DOHH2 (cell line): ENCODE data around the gene FRY.

Source experiments
- CTCF ChIP-seq: fragments of 200-600 bp; sonication (generic); IDR thresholded peaks from one replicate; pipeline ENCODE4 v1.5.1; 2014; ENCODE audit warnings: antibody characterized with exemption, mild to moderate bottlenecking, low read depth, low read length; ENCODE audit not compliant: poor library complexity, severe bottlenecking
- EZH2phosphoT487 ChIP-seq: fragments of 200-600 bp; sonication (generic); IDR thresholded peaks from 2 replicates; pipeline ENCODE4 v1.6.1; 2017; ENCODE audit warnings: borderline replicate concordance, mild to moderate bottlenecking, antibody characterized with exemption, low read length, moderate library complexity, mixed read lengths

- TF ChIP-seq CTCF (no peak), EZH2phosphoT487 (no peak)
Measured at GRCh38 chr13:32045982-32046785, 14.6 kb downstream of the FRY start.
